ENCODE data around the gene RASAL2.

RASAL2 gene

DNA sequence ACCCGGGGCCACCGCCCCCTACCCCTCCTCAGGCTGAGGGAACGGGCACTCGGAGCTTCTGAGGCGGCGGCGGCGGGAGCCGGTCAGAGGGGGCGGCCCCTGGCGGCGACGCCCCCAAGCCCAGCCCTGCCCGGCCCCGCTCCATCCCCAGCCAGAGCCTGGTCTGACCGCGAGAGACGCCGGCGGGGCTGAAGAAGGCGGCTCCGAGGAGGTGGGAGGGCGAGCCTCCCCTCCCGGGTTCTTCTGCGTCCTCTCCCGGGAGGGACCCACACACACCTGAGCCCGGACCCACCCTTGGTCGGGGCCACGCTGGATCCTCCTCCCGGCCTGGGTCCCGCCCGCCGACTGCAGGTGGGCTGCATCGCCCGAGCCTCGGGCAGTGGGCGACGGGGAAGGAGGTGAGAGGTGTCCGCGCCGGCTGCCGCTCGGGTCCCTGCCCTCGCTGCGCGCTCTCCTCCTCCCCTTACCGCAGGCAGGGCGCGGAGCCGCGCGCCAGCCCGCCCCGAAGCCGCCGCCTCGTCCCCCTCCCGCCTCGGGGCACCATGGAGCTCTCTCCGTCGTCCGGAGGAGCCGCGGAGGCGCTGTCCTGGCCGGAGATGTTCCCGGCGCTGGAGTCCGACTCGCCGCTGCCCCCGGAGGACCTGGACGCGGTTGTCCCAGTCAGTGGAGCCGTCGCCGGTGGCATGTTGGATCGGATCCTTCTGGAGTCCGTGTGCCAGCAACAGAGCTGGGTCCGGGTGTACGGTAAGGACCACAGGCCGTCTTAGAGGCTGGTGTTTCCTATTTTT, at the start of gene RASAL2:
TSS of gene RASAL2 (plus strand) at position 154 of the 788 bp plus-strand sequence. CDS start at position 543, 389 bp downstream.
- peak; percentile 48 for DNase-seq

DNA sequence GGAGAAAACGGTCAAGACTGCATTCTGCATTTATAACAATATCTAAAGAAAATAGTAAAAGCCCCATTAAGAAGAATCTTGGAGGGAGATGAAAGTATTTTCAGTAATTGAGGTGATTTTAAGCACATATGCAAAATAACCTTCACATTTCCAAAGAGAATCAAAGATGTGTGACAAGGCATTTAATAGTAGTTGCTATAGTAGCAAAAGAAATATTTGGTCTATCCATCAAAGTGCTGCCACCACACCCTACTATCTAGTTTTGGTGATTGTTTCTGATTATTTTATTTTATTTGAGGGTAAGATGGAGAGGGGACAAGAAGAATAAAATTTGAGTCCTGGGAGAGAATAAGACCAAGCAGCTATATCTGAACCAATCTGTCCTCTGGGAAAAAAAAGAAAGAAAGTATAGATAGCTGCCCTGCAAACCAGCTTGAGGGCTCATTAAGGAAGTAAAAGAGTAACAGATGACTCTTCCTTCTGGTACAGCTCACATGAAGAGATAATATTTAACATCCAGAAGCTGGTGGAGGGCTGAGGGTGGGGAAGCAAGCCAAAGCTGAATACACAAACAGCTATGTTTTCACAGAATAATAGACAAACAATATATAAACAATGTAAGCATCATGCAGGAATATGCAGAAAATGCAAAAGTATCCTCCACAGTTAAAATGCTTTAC, 47.2 kb upstream of the RASAL2 start:
- no peak for DNase-seq

DNA sequence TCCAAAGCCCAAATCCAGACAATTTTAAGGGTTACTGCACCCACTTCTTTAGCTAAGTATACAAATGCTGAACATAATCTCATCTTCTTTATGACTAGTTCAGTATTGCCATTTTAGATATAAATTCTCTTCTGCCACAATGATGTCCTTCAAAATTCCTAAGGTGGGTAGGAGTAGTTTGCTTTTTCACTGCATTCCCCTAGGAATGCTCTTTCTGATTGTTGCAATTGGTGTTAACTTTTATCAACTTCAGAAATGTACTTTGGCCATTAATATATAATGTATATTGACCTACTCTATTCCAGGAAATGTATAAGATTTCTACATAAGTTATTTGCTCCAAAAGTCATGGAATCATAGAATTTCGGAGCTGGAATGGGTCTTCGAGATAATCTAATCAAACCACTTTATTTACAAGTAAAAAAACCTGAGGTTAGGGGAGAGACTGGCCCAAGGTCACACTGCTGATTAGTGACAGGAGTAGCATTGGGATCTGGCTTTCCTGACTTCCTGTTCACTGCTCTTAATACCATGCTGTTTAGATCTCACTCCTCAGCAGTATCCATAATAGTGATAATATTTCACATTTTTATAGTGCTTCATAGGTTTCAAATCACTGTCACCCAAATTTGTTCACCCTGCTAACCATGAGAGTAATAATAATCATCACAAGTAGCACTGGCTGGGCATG, 46.4 kb upstream of the RASAL2 start:
- no peak for DNase-seq

DNA sequence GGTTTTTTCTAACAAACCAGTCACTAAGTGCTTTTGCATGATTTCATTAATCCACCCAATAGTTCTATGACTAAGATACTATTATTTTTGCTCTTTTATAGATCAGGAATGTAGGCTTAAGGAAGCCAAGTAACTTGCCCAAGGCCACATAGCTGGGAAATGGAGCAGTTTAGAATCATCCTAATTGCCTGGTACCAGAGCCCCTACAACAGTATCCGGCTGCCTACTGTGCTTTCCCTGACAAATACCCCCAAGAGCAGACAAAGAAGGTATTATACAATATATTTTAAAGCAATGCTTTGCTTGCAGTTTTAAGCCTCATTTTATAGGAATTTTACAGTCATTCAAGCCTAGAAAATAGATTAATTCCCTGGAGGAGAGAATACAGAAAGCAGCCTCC, 45.5 kb upstream of the RASAL2 start:
- DNase-seq = peak; percentile 30

DNA sequence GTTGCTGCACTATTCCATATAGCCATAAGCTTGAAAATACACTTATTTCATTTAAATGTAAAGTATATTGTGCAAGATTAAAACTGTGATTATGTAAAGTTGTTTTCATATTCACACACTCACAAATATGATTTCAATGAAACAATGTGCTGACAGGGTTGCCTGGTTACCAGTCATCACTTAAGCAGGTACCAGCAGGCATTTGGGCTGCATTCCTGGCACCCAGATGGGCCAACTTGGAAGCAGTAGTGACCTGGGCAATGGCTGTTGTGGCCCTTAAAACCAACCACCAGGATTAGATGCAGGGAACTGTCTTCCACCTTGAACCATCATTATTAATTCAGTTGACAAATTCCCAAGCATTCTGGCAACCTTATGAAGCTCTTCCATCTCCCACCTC, 45.0 kb upstream of the RASAL2 start:
- DNase-seq = no peak

DNA sequence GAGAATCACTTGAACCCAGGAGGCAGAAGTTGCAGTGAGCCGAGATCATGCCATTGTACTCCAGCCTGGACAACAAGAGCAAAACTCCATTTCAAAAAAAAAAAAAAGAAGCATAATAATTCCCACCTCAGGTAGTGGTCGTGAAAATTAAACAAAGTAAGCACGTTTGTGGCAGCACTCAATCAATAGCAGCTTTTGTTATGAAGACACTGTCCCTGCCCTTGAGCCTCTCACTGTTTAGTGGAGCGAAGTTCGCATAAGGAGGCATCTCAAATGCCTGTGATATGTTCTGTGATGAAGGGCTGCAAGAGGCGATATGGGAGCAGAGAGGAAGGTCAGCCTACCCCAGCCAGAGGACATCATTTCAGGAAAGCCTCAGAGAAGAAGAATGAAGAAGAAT, 43.8 kb upstream of the RASAL2 start:
- no peak for DNase-seq

DNA sequence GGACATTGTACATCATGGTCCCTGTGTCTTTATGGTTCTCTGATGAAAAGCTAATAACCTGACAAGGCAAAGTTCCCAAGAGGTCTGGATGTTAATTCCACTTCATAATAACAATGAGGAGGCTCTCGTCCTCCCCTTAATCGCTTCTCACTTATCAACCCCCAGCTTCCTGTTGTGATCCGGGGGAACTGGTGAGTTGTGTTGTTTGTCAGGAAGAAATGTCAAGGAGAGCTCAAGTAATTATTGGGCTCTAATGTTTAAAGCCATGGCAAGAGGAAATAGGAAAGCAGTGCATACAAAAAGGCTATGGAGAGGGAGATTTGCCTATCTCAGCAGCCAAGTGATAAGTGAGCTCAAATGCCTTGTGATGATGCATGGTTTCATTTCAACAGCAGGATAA, 42.8 kb upstream of the RASAL2 start:
- DNase-seq = no peak

DNA sequence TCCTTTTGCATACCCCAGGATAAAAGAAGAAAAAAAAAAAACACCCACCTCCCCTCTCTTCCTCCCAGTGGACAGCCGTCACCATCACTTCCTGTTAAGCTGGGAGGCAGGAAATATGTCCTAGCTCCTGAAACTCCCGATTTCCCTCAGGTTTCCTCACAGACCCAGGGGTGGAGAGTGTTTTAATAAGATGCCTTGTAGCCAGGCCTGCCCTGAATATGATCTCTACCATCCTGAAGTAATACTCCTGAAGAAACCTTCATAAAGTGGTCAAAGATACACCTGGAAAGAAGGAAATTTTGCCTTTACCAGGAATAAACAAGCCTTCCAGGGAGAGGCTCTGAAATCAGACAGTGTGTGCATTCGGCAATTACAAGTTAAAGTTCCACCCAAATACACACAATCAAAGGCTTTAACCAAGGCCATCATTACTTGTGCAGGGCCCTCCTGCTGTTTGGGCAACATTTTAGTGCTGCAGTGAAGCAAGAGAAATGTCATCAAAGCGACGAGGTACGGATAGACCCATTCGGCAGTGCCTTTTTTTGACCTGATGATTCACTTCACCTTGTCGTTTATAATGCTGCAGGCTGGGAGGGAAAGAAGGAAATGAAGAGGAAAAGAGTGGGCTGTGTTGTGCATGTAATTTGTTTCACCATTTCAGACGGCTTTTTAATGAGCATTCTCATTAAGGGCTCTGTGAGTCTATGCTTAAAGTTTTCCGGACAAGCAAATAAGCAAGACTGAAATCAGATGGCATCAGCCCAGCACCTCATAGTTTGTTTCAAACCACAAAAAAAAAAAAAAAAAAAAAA, 41.0 kb upstream of the RASAL2 start:
- peak; percentile 61 for DNase-seq

DNA sequence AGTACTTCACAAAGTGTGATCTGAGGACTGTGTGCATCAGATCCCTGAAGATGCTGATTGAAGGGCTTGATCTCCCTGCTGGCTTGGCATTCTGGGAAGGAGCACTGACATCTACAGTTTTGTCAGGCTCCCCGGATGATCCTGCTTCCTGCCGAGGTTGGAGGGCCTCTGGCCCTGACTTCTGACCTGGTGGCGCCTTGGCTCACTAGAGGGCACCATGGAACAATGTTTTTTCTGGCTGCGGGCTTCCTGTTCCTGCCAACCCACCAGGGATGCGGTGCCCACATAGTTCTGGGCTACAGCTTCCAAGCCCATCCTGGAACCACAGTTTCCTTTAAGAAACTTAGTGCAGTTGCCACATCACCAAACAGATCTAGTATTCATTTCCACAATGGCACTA, 38.8 kb upstream of the RASAL2 start:
- peak; percentile 28 for DNase-seq

DNA sequence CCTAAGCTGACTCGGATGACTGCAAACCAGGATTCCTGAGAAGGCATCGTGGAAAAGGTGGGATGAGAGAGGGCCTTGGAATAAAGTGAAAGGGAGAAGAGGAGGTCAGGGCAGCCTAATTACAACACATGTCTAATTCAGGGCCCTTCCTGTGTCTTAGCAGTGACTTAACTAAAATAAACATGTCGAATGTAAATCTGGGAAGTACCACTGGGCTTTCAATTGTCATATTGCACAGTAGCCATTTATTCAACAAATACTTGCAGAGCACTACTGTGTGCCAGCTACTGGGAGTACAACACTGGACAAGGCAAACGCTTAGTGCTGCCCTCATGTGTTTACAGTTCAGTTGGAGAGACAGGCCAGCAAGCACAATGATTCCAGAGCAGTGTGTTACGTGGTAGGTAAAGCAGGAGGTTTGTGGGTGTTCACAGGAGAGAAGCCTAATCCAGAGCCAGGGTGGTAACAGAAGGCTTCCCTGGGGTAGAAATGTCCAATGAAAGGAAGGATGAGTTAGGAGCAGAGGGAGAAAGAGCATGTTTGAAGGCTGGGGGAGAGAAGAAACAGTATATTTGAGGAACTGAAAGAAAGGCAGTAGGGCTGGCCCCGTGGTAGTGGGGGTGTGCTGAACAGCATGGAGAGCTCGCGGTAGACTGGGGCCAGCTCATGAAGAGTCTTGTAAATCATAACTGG, 38.0 kb upstream of the RASAL2 start:
- peak; percentile 31 for DNase-seq

DNA sequence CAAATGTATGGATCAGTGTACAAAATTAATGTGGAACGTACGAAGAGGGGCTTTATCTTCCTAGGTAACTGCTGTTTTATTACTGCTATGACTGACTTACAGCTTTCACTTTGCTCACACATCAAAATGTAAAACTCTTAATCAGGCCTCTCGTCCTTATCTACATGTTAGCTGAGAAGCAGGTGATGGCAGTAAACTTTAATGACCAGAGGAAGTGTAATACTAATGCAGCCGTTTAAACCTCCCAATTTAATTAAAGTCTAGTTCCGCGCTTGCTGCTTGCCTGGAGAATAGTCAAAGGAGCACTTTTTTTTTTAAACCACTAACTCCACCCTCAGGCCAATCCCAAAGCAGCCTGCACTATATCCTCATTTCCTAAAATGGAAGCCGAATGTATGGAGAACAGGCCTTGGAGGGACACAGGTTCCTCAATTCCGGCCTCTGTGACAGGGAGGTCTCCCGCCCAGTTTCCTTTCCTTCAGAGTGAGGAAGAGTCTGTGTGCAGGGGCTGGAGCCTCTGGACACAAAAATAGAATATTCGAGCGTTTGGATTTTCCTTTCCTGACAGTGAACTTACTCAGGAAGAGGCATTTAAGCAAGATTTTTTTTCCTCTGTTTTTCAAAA, 36.7 kb upstream of the RASAL2 start:
- DNase-seq = peak; percentile 40

DNA sequence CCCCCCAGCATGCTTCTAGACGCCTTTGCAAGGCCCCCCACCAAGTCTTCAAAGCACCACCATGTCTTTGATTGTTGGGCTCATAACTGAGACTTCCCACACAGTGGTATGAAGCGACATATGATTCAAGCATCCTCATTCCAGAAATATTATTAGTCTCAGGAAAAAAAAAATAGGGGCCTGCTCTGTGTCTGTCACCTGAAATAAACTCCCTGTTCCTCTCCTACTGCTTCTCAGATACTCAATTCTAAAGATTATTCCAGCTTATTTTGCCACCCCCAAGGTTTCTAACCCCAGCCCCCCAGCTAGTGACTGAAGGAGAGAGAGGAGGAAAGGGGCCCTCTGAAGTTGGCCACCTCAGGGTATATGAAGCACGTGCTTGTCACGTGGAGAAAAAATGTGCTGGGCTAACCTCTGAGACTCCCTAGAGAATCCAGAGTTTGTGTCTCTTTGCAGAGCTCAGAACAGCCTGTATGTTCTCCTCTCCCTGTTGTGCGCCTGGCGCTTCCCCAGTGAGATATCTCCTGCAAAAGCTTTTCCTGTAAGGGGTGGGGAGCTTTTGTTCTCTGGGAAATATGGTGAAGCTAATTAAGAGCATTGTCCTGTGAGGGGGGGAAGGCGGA, 35.9 kb upstream of the RASAL2 start:
- DNase-seq = peak; percentile 92

DNA sequence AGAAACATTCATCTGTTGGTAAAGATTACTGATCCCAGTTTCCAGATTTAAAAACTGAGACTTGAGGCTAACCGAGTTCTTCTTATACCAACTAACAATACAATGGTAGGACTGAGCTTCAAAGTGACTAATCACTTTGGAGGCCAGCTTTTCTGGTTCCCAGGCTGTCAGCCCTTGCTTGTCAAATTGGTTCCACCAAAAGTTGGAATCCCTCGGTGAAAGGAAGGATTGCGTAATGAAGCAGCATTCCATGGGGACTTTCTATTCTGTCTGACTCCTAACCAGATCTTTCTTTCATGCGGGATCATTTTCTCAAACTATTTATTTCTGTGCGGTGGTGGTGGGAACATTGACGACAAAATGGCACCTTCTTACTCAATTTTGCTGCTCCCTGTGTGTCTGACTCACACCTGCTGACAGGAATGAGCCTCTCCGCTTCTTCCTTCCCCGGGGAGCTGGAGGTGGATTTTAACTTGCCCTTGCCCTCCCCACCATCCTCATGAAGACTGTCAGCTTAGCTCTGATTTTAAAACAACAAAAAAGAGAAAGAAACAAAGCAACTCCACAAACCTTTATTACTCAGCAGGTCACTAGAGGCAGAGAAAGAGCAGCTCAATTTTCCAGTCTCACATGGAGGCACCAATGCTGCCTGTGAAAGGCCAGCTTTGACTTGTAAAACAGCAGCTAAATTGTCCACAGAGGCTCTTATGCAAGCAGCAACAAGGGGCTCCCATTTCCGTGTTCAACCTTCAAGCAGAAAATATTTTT, 32.9 kb upstream of the RASAL2 start:
- DNase-seq = peak; percentile 95

DNA sequence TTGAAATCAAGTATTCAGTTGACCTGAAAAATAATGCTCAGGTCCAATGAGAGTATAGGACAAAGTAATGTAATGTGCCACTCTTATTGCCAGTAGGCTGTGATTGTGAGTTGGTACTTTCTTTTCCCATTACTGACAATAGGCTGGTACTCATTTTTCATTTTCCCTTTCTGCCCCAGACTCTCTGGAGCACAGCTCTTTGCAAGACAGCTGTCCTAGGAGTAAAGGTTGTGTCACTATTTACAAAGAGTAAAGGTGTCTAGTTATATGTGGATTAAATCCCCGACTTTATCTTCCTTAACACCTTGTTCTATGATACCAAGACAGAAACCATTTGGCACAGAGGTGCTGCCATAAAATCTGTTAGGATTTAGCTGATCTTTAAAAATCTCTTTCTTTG, 32.3 kb upstream of the RASAL2 start:
- no peak for DNase-seq

DNA sequence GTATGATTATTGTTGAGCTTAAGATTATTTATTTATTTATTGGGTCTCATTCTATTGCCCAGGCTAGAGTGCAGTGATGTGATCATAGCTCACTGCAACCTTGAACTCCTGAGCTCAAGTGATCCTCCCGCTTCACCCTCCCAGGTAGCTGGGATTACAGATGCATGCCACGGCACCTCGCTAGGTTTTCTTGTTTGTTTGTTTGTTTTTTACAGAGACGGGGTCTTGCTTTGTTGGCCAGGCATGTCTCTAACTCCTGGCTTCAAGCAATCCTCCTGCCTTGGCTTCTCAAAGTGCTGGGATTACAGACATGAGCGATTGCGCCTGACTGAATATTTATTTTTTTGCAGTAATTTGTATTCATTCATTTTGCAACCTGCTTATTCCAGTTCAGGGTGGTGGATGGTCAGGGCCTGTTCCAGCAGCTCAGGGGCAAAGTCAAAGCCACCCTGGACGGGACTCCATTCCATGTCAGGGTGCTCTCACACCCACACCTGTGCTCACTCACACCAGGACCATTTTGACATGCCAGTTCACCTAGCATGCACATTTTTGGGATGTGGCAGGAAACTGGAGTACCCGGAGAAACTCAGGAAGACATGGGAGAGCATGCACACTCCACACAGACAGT, 29.6 kb upstream of the RASAL2 start:
- DNase-seq = no peak

DNA sequence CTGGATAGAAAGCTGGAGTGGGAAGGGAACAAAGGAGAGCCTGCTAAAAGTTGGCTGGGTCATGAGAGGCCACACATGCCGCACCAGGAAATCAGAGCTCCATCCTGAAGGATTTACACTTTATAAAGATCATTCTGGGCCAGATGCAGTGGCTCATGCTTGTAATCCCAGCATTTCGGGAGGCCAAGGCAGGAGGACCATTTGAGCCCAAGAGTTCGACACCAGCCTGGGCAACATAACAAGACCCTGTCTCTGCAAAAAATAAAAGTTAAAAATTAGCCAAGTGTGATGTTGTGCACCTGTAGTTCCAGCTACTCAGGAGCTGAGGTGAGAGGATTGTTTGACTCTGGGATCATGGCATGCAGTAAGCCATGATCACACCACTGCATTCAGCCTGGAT, 28.7 kb upstream of the RASAL2 start:
- no peak for DNase-seq

DNA sequence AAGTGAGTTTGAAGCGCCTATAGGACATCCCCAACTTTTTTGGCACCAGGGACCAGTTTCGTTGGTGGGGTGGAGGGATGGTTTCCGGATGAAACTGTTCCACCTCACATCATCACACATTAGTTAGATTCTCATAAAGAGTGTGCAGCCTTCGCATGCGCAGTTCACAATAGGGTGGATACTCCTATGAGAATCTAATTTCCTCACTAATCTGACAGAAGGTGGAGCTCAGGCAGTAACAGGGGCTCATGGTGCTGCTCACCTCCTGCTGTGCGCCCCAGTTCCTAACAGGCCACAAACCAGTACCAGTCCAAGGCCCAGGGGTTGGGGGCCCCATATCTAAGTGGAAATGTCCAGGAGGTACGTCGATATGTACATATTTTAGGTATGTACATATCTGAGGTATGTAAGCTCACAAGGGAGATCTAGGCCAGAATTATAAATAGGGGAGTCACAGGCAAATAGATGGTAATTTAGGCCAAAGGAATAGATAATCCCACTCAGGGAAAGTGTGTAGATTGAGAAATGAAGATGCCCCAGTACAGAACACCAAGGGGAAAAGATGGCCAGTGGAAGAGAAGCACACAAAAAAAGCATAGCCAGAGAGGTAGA, 27.5 kb upstream of the RASAL2 start:
- DNase-seq = no peak

DNA sequence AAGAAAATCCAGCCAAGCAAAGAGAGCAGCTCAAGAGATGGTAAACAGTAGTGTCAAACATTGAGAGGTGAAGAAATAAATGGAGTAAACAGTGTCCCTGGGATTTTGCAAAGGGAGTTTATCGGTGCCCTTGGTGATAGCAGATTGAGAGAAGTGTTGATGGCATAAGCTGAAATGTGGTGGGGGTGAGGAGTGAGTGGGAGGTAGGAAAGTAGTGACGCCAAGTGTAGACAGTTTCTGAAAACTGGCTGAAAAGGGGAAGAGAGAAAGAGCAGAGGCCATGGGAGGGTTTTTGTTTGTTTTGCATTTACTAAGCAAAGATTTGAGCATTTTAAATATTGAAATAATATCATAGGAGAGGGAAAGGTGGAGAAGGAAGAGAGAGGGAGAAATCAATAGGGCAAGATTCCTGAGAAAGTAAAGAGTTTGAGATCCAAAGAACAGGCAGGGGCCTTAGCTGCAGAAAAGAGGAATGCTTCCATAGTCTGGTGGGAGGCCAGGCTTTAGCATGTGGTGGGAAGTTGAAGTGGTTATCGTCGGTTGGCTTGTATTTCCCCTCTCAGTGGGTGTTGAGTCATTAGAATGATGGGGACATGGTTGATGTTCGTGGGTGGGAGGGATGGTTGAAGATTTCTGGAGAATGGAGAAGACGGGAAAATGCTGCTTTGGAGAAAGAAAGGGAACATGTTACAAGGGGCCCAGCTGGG, 26.8 kb upstream of the RASAL2 start:
- no peak for DNase-seq

DNA sequence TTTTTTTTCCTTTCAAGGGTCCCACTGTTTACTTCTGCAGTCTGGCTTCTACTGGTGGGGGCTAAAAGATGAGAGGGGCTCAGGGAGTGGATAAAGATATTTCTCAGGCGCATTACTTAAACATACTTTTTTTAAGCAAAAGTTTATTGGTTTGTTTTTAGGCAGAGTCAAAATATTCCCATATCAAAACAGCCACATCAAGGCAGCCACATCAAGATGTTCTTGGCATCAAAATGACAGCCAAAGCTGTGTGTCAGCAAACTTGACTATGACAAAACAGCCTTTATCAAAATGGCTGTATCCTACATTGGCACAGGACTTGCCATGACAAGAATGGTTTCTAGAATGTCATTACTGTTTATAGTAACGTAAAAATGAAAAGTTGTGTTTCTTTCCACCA, 22.1 kb upstream of the RASAL2 start:
- DNase-seq = no peak
